Neuronal stem cell (in vitro differentiated cells): ENCODE results near the gene WRAP73.

Experiments used
- DNase-seq: peaks from one replicate; pipeline ENCODE4 v3.0.0-alpha.2; 2013; ENCODE audit warnings: low spot score
- H2AFZ ChIP-seq: one replicate; pipeline ENCODE4 v1.6.1; 2013; ENCODE audit warnings: mild to moderate bottlenecking, low read length, inconsistent platforms
- H2AK5ac ChIP-seq: 2 replicates; pipeline ENCODE4 v1.6.1; 2013; ENCODE audit warnings: low read depth, mild to moderate bottlenecking, inconsistent platforms, low read length, moderate library complexity, mixed read lengths
- H2BK120ac ChIP-seq: 2 replicates; pipeline ENCODE4 v1.6.1; 2013; ENCODE audit warnings: low read depth, mild to moderate bottlenecking, inconsistent platforms, low read length, moderate library complexity, mixed read lengths
- H2BK12ac ChIP-seq: one replicate; pipeline ENCODE4 v1.6.1; 2013; ENCODE audit warnings: low read length, inconsistent platforms
- H2BK15ac ChIP-seq: 2 replicates; pipeline ENCODE4 v1.6.1; 2013; ENCODE audit warnings: mild to moderate bottlenecking, low read length, inconsistent platforms, mixed read lengths
- H2BK5ac ChIP-seq: one replicate; pipeline ENCODE4 v1.6.1; 2013; ENCODE audit warnings: inconsistent platforms, mild to moderate bottlenecking, low read length, moderate library complexity
- H3K14ac ChIP-seq: one replicate; pipeline ENCODE4 v1.6.1; 2013; ENCODE audit warnings: low read length, inconsistent platforms
- H3K18ac ChIP-seq: 2 replicates; pipeline ENCODE4 v1.6.1; 2013; ENCODE audit warnings: low read length, inconsistent platforms
- H3K23ac ChIP-seq: 2 replicates; pipeline ENCODE4 v1.6.1; 2013; ENCODE audit warnings: low read depth, mild to moderate bottlenecking, mixed read lengths, low read length, inconsistent platforms; ENCODE audit not compliant: poor library complexity
- H3K27ac ChIP-seq: replicated peaks from 3 replicates; pipeline ENCODE4 v1.5.1; 2013; ENCODE audit warnings: low read length, inconsistent platforms
- H3K27me3 ChIP-seq, 3 experiments: 2 replicates each; pipeline ENCODE4 v1.6.1; 2013; ENCODE audit warnings: low read length in 3 of 3, mild to moderate bottlenecking in 2 of 3, inconsistent platforms in 1 of 3, low read depth in 1 of 3, mixed read lengths in 1 of 3, moderate library complexity in 1 of 3; ENCODE audit not compliant: control insufficient read depth in 3 of 3, insufficient read depth in 3 of 3
- H3K36me3 ChIP-seq, 2 donors: replicated peaks in 1 of 2; 2 replicates each; pipeline ENCODE4 v1.6.1; 2013; ENCODE audit warnings: low read length in 2 of 2; ENCODE audit not compliant: control insufficient read depth in 2 of 2, insufficient read depth in 2 of 2
- H3K4ac ChIP-seq: 2 replicates; pipeline ENCODE4 v1.6.1; 2013; ENCODE audit warnings: inconsistent platforms, mild to moderate bottlenecking, low read length, moderate library complexity
- H3K4me1 ChIP-seq, 2 donors: 1 replicate in 1 of 2; 2 replicates in 1 of 2; pipeline ENCODE4 v1.6.1; 2013; ENCODE audit warnings: low read length in 2 of 2, low read depth in 1 of 2; ENCODE audit not compliant: control insufficient read depth in 2 of 2, insufficient read depth in 1 of 2
- H3K4me2 ChIP-seq: one replicate; pipeline ENCODE4 v1.6.1; 2013; ENCODE audit warnings: mild to moderate bottlenecking, low read length, inconsistent platforms; ENCODE audit not compliant: insufficient read depth, poor library complexity, severe bottlenecking
- H3K4me3 ChIP-seq, 2 donors: 2 replicates each; pipeline ENCODE4 v1.5.1; 2013; ENCODE audit warnings: low read length in 2 of 2, mild to moderate bottlenecking in 2 of 2, inconsistent platforms in 1 of 2, moderate library complexity in 1 of 2
- H3K79me1 ChIP-seq: one replicate; pipeline ENCODE4 v1.6.1; 2013; ENCODE audit warnings: low read depth, mild to moderate bottlenecking, inconsistent platforms, low read length, moderate library complexity
- H3K9ac ChIP-seq: one replicate; pipeline ENCODE4 v1.6.1; 2013; ENCODE audit warnings: mild to moderate bottlenecking, low read depth, low read length, inconsistent platforms; ENCODE audit not compliant: poor library complexity
- H3K9me3 ChIP-seq, 2 donors: replicated peaks in 1 of 2; 2 replicates each; pipeline versions ENCODE3 to v1.6.1; 2013; ENCODE audit warnings: low read length in 2 of 2, mild to moderate bottlenecking in 2 of 2, inconsistent platforms in 1 of 2, low read depth in 1 of 2, mixed read lengths in 1 of 2, moderate library complexity in 1 of 2; ENCODE audit not compliant: control insufficient read depth in 2 of 2, insufficient read depth in 1 of 2
- H4K8ac ChIP-seq: one replicate; pipeline ENCODE4 v1.6.1; 2013; ENCODE audit warnings: low read depth, mild to moderate bottlenecking, inconsistent platforms, low read length, moderate library complexity
- H4K91ac ChIP-seq: one replicate; pipeline ENCODE4 v1.6.1; 2013; ENCODE audit warnings: low read length, low read depth, mild to moderate bottlenecking, inconsistent platforms; ENCODE audit not compliant: poor library complexity
- WGBS, 2 donors: extraction: QIAGEN DNeasy Blood & Tissue Kit; methylation state at CpG; one replicate each; pipeline ENCODE4 v1.1.7; 2013; ENCODE audit warnings: missing lambda C conversion rate in 2 of 2, mixed read lengths in 1 of 2; ENCODE audit not compliant: insufficient read length in 2 of 2, insufficient replicate concordance in 1 of 2; ENCODE audit errors: extremely low coverage in 2 of 2; 5-methylcytosine and 5-hydroxymethylcytosine counted together

WRAP73 gene

GRCh38 chr1:3604997-3605823, 44.7 kb downstream of the WRAP73 start:
- no peak overlapping the region for H2AFZ ChIP-seq
- no peak overlapping the region for H2BK5ac ChIP-seq
- no peak overlapping the region for H2BK12ac ChIP-seq
- H2AK5ac ChIP-seq, result peak overlapping the region; percentile 29
- no peak overlapping the region for H2BK120ac ChIP-seq
- peaks cover 49% of the 10 kb centered on the region for H3K79me1 ChIP-seq
- peaks cover 3 to 4% of the 10 kb centered on the region in 2 donors for H3K36me3 ChIP-seq
- H4K91ac ChIP-seq, result no peak overlapping the region
- H3K4me1 ChIP-seq, result peaks cover 20 to 33% of the 10 kb centered on the region in 2 donors
- DNase-seq, result no peak
- no peak overlapping the region for H3K4me2 ChIP-seq
- H3K27ac ChIP-seq, result no peak overlapping the region
- H3K9ac ChIP-seq, result no peak overlapping the region
- peak overlapping the region in 1 of 2 donors; percentile 11 for H3K4me3 ChIP-seq
- no peak overlapping the region for H3K14ac ChIP-seq
- no peaks in the 10 kb centered on the region for H3K27me3 ChIP-seq
- H3K9me3 ChIP-seq, result peaks cover 0 to 4% of the 10 kb centered on the region in 2 donors
- no peak overlapping the region for H3K4ac ChIP-seq
- no peak overlapping the region for H2BK15ac ChIP-seq
- 91 to 100% methylated on average over 3 to 5 of the region's 7 CpGs for WGBS, 2 donors
- no peak overlapping the region for H3K18ac ChIP-seq
- H4K8ac ChIP-seq, result no peak overlapping the region
- H3K23ac ChIP-seq, result no peak overlapping the region

- Histone ChIP-seq H4K91ac (no peak overlapping the region), H2AK5ac (peak overlapping the region; percentile 29), H3K27me3 (no peaks in the 10 kb centered on the region), H4K8ac (no peak overlapping the region), H3K79me1 (peaks cover 45% of the 10 kb centered on the region), H2BK15ac (no peak overlapping the region), H2AFZ (no peak overlapping the region), H3K14ac (no peak overlapping the region), H3K23ac (peak overlapping the region; percentile 66), H3K4me3 (no peak overlapping the region), H3K9ac (no peak overlapping the region), H3K27ac (no peak overlapping the region), H3K9me3 (peaks cover 0 to 4% of the 10 kb centered on the region in 2 donors), H3K18ac (peak overlapping the region; percentile 27), H2BK5ac (no peak overlapping the region), H3K36me3 (peaks cover 3 to 4% of the 10 kb centered on the region in 2 donors), H3K4me1 (peaks cover 14 to 26% of the 10 kb centered on the region in 2 donors), H2BK12ac (no peak overlapping the region), H3K4me2 (no peak overlapping the region), H2BK120ac (no peak overlapping the region), H3K4ac (no peak overlapping the region)
- no peak for DNase-seq
- no CpG with 5 or more reads among the region's 8 CpGs for WGBS, 2 donors
These were observed 45.4 kb downstream of the WRAP73 start for GRCh38 chr1:3604468-3604974.

GRCh38 chr1:3603571-3604467, 46.1 kb downstream of the WRAP73 start:
- no peaks in the 10 kb centered on the region for H3K27me3 ChIP-seq
- WGBS, 2 donors, result no CpG with 5 or more reads among the region's 29 CpGs
- H3K18ac ChIP-seq, result peak overlapping the region; percentile 60
- peak overlapping the region; percentile 77 for H3K14ac ChIP-seq
- H3K4me2 ChIP-seq, result no peak overlapping the region
- H2AFZ ChIP-seq, result no peak overlapping the region
- H4K8ac ChIP-seq, result no peak overlapping the region
- no peak overlapping the region for H3K4ac ChIP-seq
- no peak overlapping the region for H3K9ac ChIP-seq
- no peak overlapping the region for H2BK5ac ChIP-seq
- no peak overlapping the region for H3K27ac ChIP-seq
- peaks cover 39% of the 10 kb centered on the region for H3K79me1 ChIP-seq
- peaks cover 0 to 4% of the 10 kb centered on the region in 2 donors for H3K9me3 ChIP-seq
- H2BK12ac ChIP-seq, result peak overlapping the region; percentile 31
- H2BK15ac ChIP-seq, result no peak overlapping the region
- H2BK120ac ChIP-seq, result no peak overlapping the region
- H4K91ac ChIP-seq, result no peak overlapping the region
- no peak overlapping the region for H3K4me3 ChIP-seq
- peaks cover 14 to 26% of the 10 kb centered on the region in 2 donors for H3K4me1 ChIP-seq
- no peak for DNase-seq
- H2AK5ac ChIP-seq, result peak overlapping the region; percentile 51
- H3K23ac ChIP-seq, result peak overlapping the region; percentile 66
- H3K36me3 ChIP-seq, result peaks cover 4 to 6% of the 10 kb centered on the region in 2 donors
